Left lung (tissue), 10 donors: Measurements from ENCODE around the gene ZSWIM5. TPM values are rescaled to one million over a fixed set of nuclear protein-coding genes. Genes with fewer than 3 reads are reported as not detected.
"Not testable (repeated sequence)": the region's sequence is repeated elsewhere in the genome, so short reads cannot be mapped to it uniquely, and the experiment has no call there.

Experiments used
- ATAC-seq: fragments of 200-7000 bp; cut with Tn5 transposase; one replicate; pipeline ENCODE4 v1.9.1; 2020; ENCODE audit warnings: moderate library complexity
- DNase-seq, 4 donors: peaks; one replicate each; pipeline ENCODE4 v3.0.0-alpha.2; 2013 to 2020
- H3K27ac ChIP-seq, 2 donors: fragments of 200-600 bp; sonication (generic) in 1 of 2; one replicate each; pipeline versions ENCODE4 v1.5.0 to v1.8.0; 2020 to 2021
- H3K27me3 ChIP-seq, 2 donors: fragments of 200-600 bp; sonication (generic) in 1 of 2; one replicate each; pipeline versions ENCODE4 v1.5.0 to v1.8.0; 2020 to 2021
- H3K36me3 ChIP-seq, 2 donors: fragments of 200-600 bp; sonication (generic) in 1 of 2; one replicate each; pipeline versions ENCODE4 v1.5.0 to v1.8.0; 2020 to 2021
- H3K4me1 ChIP-seq, 2 donors: fragments of 200-600 bp; one replicate each; pipeline ENCODE4 v1.8.0; 2021
- H3K4me3 ChIP-seq, 2 donors: fragments of 200-600 bp; sonication (generic) in 1 of 2; one replicate each; pipeline versions ENCODE4 v1.5.0 to v1.8.0; 2020 to 2021; ENCODE audit warnings: mild to moderate bottlenecking in 1 of 2
- H3K9me3 ChIP-seq, 2 donors: fragments of 200-600 bp; sonication (generic) in 1 of 2; one replicate each; pipeline versions ENCODE4 v1.5.0 to v1.8.0; 2020 to 2021
- intact Hi-C, 2 donors: fragments of 100-400 bp; cut with DNase I; formaldehyde crosslinking; loops; one replicate each; pipeline versions ENCODE4 v1.11.2 to v1.14.2; 2022
- polyA plus RNA-seq, 6 donors: library from polyadenylated mRNA; unstranded; fragments of 120-200 nt; gene quantifications; one replicate each; pipeline ENCODE4 v1.2.1, GENCODE V29; 2013; ENCODE audit not compliant: insufficient read length in 6 of 6
- total RNA-seq, 2 donors: library from RNA; stranded (reverse); fragmentation: NEBNext Ultra II Directional; extraction: Animal tissue kit (Norgen Biotek cat#: 25700); gene quantifications; one replicate each; pipeline ENCODE4 v1.2.1, GENCODE V29; 2021
- TF ChIP-seq, protein P1 (sequence below), 2 donors: fragments of 200-600 bp; sonication (generic) in 1 of 2; IDR thresholded peaks; one replicate each; pipeline versions ENCODE4 v1.5.0 to v1.8.0; 2021; ENCODE audit warnings: antibody characterized with exemption in 2 of 2
- donor health status: DM: no; HTN: yes; CAD: no.
- donor health status: DM: no; HTN: no; CAD: no.

ZSWIM5 gene
- total and polyA plus RNA-seq, 8 donors = 2.0 to 6.3 (median 4.7) TPM

DNA sequence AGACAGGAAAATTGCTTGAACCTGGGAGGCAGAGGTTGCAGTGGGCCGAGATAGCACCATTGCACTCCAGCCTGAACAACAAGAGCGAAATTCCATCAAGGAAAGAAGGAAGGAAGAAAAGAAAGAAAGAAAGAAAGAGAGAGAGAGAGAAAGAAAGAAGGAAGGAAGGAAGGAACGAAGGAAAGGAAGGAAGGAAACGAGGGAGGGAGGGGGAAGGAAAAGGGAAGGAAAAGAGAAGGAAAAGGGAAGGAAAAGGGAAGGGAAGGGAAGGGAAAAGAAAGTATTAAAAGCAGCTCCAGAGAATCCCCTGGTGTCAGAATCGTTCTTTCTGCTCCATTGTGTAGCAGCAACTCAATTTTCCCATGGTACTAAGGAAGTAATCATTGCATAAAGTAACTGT is 19.2 kb upstream of the ZSWIM5 start:
- H3K9me3 ChIP-seq = no peaks in the 10 kb centered on the region
- intact Hi-C loops = no loop called here
- no peak for ATAC-seq

DNA sequence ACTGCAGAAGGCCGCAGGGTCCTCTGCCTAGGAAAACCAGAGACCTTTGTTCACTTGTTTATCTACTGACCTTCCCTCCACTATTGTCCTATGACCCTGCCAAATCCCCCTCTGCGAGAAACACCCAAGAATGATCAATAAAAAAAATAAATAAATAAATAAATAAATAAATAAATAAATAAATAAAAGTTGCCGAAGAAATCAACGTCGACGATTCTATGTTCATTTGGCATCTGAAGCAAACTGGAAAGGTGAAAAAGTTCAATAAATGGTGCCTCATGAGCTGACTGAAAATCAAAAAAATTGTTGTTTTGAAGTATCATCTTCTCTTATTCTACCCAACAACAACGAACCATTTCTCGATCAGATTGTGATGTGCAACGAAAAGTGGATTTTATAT is 17.3 kb upstream of the ZSWIM5 start:
- intact Hi-C loops, H3K9me3 ChIP-seq, H3K27me3 ChIP-seq, H3K36me3 ChIP-seq, H3K27ac ChIP-seq, H3K4me3 ChIP-seq, H3K4me1 ChIP-seq, ATAC-seq, DNase-seq: not testable (repeated sequence)

More for the DNA sequence above, 19.2 kb upstream of the ZSWIM5 start:
- Histone ChIP-seq H3K4me3 (no peak overlapping the region), H3K36me3 (no peaks in the 10 kb centered on the region), H3K4me1 (no peaks in the 10 kb centered on the region), H3K27ac (no peak overlapping the region), H3K27me3 (no peaks in the 10 kb centered on the region)
- DNase-seq = no peak
- TF ChIP-seq, protein P1, sequence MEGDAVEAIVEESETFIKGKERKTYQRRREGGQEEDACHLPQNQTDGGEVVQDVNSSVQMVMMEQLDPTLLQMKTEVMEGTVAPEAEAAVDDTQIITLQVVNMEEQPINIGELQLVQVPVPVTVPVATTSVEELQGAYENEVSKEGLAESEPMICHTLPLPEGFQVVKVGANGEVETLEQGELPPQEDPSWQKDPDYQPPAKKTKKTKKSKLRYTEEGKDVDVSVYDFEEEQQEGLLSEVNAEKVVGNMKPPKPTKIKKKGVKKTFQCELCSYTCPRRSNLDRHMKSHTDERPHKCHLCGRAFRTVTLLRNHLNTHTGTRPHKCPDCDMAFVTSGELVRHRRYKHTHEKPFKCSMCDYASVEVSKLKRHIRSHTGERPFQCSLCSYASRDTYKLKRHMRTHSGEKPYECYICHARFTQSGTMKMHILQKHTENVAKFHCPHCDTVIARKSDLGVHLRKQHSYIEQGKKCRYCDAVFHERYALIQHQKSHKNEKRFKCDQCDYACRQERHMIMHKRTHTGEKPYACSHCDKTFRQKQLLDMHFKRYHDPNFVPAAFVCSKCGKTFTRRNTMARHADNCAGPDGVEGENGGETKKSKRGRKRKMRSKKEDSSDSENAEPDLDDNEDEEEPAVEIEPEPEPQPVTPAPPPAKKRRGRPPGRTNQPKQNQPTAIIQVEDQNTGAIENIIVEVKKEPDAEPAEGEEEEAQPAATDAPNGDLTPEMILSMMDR (IDR thresholded peaks at IDR 0.05) = no peak

DNA sequence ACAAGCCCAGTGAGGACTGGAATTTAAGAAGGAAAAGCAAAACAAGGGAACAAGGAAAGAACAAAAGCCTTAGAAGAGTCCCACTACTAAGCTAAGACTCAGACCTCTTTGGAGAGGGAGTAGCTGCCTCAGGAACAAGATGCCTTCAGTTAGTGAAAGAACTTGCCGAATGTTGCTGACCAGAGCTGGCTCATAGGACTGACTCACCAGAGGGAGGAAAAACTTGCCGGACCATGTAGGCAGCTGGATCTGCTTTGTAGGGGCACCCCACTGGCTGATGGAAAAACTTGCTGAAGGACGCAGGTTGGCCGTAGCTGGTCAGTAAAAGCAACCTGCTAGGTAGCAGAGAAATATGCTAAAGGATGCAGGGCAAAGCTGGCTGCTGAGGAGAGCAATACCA is 15.3 kb upstream of the ZSWIM5 start:
- H3K4me1 ChIP-seq = no peaks in the 10 kb centered on the region
- no peak for ATAC-seq
- TF ChIP-seq, protein P1 (IDR thresholded peaks at IDR 0.05) = no peak
- no peaks in the 10 kb centered on the region for H3K36me3 ChIP-seq
- no peaks in the 10 kb centered on the region for H3K27me3 ChIP-seq
- DNase-seq = no peak
- H3K9me3 ChIP-seq = no peaks in the 10 kb centered on the region
- intact Hi-C loops = no loop called here
- no peak overlapping the region for H3K27ac ChIP-seq
- no peak overlapping the region for H3K4me3 ChIP-seq

DNA sequence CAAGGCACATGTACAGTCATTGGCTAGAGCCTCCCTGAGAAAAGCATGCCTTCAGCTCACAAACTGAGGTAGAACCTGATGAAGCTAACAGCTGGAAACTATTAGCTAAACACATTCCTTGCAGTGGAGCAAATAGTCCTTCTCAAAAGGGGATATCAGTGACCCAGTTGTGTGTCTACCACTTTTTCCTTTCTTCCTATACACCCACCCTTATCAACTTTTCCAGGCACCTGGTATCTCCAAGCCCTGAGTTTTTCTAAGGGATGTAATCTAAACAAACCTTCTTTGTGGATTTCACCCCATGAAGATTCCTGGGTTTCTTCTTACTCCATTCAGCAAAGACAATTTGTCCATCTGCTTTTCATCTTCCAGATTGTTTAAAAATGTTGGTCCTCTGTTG is 10.5 kb upstream of the ZSWIM5 start:
- no peak for ATAC-seq
- intact Hi-C loops = no loop called here

DNA sequence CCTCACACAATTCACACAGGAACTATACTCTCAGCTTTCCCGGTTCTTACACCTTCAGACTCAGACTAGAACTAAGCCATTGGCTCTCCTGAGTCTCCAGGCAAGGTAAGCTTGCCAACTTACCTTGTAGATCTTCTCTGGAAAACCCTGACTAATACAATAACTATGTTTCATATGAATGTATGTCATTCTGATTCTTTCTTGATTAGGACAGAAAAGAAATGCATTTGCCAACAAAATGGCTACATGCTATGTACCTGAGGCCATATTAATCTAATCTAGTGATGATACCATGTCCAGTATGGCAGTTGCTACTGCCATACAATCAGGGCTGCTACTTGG is 9.8 kb upstream of the ZSWIM5 start:
- H3K4me1 ChIP-seq = no peaks in the 10 kb centered on the region
- no peak overlapping the region for H3K27ac ChIP-seq
- no peaks in the 10 kb centered on the region for H3K9me3 ChIP-seq
- no peaks in the 10 kb centered on the region for H3K27me3 ChIP-seq
- ATAC-seq (no peak), DNase-seq (no peak)
- no peak overlapping the region for H3K4me3 ChIP-seq
- no peaks in the 10 kb centered on the region for H3K36me3 ChIP-seq
- intact Hi-C loops = no loop called here
- TF ChIP-seq, protein P1 (IDR thresholded peaks at IDR 0.05) = no peak

More for the DNA sequence above, 10.5 kb upstream of the ZSWIM5 start:
- TF ChIP-seq, protein P1 (IDR thresholded peaks at IDR 0.05) = no peak
- Histone ChIP-seq H3K4me1 (no peaks in the 10 kb centered on the region), H3K27ac (no peak overlapping the region), H3K9me3 (no peaks in the 10 kb centered on the region), H3K36me3 (no peaks in the 10 kb centered on the region), H3K4me3 (no peak overlapping the region), H3K27me3 (no peaks in the 10 kb centered on the region)
- no peak for DNase-seq

DNA sequence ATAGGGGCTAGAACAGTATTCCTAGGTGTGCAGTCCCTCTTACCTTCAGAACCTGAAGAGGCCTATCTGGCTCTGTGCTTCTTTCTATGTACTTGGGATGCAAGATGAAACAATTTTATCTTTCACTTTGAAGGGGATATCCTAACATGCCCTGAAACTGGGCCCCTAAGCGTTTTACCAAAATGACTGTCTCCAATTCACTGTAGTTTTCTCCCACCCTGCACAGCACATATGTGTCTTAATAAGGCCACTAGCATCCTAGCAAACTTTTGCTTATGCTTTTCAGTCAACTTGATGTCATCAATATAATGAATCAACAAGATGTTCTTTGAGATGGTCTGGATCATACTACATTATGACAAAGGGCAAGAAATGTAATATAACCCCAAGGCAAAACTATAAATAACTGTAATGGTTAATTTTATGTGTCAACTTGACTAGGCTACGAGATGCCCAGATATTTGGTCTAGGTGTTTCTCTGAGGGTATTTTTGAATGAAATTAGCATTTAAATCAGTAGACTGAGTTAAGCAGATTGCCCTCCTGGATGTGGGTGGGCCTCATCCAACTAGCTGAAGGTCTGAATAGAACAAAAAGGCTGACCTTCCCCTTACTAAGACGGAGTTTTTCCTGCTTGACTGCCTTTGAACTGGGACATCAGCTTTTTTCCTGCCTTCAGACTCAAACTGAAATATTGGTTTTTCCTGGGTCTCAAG is 9.2 kb upstream of the ZSWIM5 start:
- intact Hi-C loops = no loop called here
- Histone ChIP-seq H3K27ac (no peak overlapping the region), H3K27me3 (no peaks in the 10 kb centered on the region), H3K9me3 (no peaks in the 10 kb centered on the region), H3K4me1 (no peaks in the 10 kb centered on the region), H3K36me3 (no peaks in the 10 kb centered on the region), H3K4me3 (no peak overlapping the region)
- ATAC-seq (no peak), DNase-seq (no peak)
- TF ChIP-seq, protein P1 (IDR thresholded peaks at IDR 0.05) = no peak
